Stimulated activated CD8-positive, alpha-beta memory T cell treated with anti-CD3 and anti-CD28 coated beads, Interleukin-4, amount 100 ng/mL, for 1 hour (primary cell): ENCODE data around the gene OPN1MW3.
"Not testable (repeated sequence)": the region's sequence is repeated elsewhere in the genome, so short reads cannot be mapped to it uniquely, and the experiment has no call there.

ENCODE experiments used
- DNase-seq, 2 donors: peaks; one replicate each; pipeline ENCODE4 v3.0.0-alpha.2; 2020; ENCODE audit warnings: low read depth in 2 of 2, low spot score in 1 of 2

The OPN1MW3 gene

DNA sequence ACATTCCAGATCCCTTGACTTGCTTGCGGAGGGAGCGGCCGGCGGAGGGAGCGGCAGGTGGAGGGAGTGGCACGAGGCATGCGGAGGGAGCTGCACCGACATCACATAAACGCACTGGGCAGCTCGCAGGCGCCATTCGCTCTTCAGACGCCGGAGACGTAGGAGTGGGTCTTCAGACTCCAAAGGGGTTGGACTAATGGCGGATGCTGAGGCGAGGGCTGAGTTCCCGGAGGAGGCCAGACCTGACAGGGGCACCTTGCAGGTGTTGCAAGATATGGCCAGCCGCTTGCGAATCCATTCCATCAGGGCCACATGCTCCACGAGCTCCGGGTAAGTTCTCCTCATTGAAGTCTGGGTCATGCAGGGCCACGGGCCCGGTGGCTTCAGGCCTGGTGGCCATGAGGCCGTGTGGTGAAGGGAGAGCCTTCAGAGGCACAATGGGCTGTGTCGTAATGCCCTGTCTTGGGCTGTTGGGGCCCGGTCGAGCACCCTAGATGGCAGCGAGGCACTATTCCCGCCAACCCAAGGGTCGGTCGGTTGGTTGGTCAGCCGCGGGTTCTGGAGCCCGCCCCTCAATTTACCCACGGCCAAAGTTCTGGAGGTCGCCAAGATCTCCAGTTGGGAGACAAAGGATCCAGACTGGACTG lies 38.4 kb downstream of the OPN1MW3 start, which contains the start of gene TKTL1:
Gene TKTL1 (plus strand): TSS at position 132 of the 647 bp plus-strand sequence. CDS start 65 bp downstream, at position 197.
- no peak for DNase-seq

GRCh38 chrX:154296731-154297130 lies 39.3 kb downstream of the OPN1MW3 start:
- no peak for DNase-seq

GRCh38 chrX:154298312-154298711 lies 40.9 kb downstream of the OPN1MW3 start:
- no peak for DNase-seq

DNA sequence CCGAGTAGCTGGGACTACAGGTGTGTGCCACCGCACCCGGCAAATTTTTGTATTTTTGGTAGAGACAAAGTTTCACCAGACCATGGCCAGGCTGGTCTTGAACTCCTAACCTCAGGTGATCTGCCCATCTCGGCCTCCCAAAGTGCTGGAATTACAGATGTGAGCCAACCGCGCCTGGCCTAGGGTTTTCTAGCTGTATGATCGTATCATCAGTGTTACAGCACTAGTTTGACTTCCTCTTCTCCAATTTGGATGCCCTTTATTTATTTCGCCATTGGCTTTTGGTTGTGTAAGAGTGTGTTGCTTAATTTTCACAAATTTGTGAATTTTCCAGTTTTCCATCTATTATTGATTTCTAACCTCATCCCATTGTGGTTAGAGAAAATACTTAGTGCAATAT lies 43.4 kb downstream of the OPN1MW3 start:
- no peak for DNase-seq

DNA sequence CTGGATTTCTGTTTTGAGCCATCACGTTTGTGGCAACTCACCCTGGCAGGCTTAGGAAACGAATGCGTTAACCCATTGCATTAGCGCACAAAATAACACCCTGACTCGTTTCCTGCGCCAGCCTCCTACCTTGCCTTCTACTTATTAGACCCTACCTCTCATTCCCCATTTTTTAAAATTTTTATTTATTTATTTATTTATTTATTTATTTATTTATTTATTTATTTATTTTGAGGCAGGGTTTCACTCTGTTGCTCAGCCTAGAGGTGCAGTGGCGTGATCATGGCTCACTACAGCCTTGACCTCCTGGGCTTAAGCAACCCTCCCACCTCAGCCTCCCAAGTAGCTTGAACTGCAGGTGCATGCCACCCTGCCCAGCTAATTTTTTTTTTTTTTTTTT lies 45.6 kb downstream of the OPN1MW3 start:
- DNase-seq: not testable (repeated sequence)

DNA sequence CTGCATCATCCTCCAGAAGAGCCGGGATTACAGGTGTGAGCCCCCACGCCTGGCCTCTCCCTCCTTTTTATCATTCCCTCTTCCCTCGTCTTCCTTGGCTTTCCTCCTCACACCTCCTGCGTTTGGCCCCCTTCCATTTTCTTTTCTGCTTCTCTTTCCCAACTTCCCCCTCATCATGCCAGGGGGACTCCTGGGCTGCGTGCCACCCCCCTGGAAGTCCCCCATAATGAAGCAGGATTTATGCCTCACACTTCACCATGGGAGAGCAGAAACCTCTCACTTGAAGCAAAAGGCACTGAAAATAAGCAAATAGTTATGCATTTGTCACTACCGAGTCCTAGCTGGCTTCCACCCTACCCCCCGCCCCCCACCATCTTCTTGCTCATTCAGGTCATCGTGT lies 46.1 kb downstream of the OPN1MW3 start:
- no peak for DNase-seq

DNA sequence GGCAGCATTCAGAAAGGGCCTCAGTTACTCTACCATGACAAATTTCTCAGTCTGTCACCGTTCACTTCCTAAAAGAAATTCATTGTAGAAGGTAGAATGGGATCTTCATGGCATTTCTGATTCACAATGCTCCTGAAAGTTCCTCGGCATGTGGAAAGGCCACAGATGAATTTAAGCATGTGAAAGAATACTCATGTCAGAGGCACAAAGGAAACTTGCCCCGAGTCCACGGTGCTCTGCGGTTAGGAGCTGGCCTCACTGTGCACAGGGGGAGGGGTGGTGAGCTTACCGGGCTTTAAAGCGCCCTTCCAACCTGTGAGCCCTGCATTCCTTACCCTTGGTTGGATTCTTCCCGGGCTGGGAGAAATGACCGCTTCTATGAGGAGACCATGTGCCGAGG lies 47.5 kb downstream of the OPN1MW3 start:
- no peak for DNase-seq

- no peak for DNase-seq
These were observed 48.3 kb downstream of the OPN1MW3 start for GRCh38 chrX:154305541-154306205.

- no peak for DNase-seq
These were observed 49.8 kb downstream of the OPN1MW3 start for GRCh38 chrX:154307202-154307601.

GRCh38 chrX:154308108-154308946 lies 50.9 kb downstream of the OPN1MW3 start:
- peak; percentile 58 to 67 for DNase-seq

- no peak for DNase-seq
These were observed 51.8 kb downstream of the OPN1MW3 start for GRCh38 chrX:154309041-154309775.

DNA sequence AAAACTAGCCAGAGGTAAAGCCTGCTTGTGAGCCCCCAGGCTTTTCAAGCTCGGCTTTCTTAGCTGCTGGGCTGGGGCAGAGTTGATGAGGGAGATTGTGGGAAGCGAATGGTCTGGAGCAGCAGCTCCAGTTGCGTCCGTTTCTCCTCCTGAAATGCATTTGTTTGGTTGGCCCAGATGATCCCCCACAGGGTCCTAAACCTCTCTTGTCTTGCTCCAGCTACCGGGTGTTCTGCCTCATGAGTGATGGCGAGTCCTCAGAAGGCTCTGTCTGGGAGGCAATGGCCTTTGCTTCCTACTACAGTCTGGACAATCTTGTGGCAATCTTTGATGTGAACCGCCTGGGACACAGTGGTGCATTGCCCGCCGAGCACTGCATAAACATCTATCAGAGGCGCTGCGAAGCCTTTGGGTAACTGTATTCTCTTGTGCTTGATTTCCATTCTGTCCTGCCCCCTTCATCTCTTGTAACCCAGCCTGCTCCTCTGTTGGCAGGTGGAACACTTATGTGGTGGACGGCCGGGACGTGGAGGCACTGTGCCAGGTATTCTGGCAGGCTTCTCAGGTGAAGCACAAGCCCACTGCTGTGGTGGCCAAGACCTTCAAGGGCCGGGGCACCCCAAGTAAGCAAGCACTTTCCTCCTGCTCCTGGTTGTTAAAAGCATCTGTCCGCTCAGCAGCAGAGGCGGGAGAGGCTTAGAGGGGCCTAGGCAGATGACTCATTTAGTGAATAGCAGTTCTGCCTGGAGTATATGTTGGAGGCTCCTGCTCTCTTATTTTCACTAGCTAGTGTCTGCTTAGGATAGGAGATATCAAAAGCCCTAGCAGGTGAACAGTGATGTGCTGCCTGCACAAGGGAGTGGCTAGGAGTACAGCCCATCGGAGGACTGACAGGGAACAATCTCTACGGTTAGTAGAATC lies 53.5 kb downstream of the OPN1MW3 start:
- no peak for DNase-seq

GRCh38 chrX:154312116-154312515 lies 54.7 kb downstream of the OPN1MW3 start:
- no peak for DNase-seq

DNA sequence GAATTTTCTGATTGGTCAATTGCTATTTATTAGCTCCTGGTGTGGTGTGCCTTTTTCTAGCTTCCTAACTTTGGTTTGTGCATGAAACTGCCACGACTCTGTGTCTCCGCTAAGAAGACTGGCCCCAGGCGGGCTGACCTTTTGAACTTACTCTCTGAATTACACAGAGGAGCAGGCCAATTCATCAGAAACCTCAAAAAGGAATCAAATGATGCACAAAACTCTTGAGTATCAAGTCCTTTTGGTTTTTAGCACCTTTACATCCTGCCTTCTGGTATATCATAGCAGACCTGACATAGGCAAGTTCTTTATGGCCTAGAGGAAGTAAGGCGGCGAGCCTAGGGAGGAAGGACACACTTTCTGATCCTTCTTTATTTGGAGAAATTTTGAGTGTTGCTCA lies 55.8 kb downstream of the OPN1MW3 start:
- no peak for DNase-seq

DNA sequence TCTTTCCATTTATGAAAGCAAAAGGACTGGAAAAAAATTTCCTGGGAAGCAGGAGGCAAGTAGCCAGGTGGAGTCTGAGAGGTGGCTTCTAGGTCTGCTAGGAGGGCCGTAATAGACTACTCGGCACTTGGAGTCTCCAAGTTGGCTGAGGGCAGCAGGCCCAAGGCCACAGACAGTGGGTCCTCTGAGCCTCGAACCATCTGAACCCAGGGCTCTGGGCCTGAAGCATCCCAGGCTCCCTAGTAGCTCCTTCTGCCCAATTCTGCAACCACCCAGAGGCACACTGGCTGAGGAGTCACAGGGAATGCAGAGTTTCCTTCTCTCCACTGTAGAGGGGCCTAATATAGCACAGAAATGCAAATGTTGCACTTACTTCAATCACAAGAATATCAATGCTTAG lies 58.0 kb downstream of the OPN1MW3 start:
- no peak for DNase-seq

DNA sequence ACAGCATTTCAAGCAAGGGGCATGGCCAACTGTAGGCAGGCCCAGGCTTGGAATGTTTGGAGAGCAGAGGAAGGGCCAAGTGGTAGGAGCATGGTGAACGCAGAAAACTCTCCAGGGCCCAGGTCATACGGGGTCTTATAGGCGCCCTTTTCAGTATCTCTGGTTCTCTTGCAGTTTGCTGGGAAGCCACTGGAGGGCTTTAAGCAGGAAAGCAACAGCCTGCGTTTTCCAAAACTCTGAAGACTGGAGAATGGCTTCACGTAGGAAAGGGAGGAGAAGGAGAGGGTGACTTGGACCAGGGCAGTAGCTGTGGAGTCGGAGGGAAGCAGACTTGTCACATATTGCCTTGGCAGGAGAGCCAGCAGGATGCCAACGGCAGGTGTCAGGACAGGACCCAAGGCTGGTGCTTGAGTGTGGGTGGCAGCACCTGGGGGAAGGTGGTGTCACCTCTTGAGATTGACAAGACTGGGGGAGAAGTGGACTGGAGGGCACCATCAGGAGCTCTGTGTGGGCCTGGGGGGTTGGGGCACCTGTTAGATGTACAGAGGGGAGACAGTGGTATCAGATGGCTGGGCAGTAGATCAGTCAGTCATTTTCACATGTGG lies 60.1 kb downstream of the OPN1MW3 start:
- no peak for DNase-seq

DNA sequence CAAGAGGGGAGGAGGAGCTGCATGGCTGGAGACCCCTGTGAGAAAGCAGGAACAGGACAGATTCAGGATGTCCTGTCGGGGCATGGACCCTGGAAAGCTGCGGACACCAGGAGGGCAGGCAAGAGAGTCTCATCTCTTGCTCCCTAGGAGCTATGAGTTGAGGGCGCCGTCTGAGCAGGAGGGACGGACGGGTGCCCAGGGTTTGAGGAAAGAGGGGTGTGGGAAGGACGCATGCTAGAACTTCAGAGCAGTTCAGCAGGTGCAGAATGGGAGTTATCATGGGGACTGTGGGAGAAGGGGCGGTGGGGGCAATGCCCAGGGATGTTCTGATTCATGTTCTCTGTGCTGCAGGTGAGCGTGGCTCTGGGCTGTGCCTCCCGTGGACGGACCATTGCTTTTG lies 63.0 kb downstream of the OPN1MW3 start:
- DNase-seq: no peak
